ENCODE results near the gene ARNT2.

The ARNT2 gene

DNA sequence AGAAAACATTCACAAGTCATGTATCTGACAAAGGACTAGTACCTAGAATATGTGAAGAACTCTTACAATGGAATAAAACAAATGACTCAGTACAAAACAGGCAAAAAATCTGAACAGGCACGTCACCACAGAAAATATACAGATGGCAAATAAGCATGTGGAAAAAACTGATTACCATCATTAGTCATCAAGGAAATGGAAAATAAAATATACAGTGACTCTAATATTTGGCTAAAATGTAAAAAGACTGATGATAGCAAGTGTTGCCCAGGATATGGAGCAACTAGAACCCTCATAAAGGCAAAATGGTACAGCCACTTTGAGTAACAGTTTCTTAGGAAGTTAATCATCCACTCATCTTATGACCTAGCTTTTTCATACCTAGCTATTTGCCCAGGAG, 195.2 kb downstream of the ARNT2 start:
- no peak overlapping the region for H3K27ac Mint-ChIP-seq
- peaks cover 18% of the 10 kb centered on the region for H3K27me3 Mint-ChIP-seq
- peaks cover 4% of the 10 kb centered on the region for H3K4me1 Mint-ChIP-seq (ENCODE audit: low read depth)
- no peak for DNase-seq
- H3K4me3 Mint-ChIP-seq = no peak overlapping the region
- H3K9me3 Mint-ChIP-seq = peaks cover 2% of the 10 kb centered on the region
- H3K36me3 Mint-ChIP-seq (ENCODE audit: low read depth) = no peaks in the 10 kb centered on the region

DNA sequence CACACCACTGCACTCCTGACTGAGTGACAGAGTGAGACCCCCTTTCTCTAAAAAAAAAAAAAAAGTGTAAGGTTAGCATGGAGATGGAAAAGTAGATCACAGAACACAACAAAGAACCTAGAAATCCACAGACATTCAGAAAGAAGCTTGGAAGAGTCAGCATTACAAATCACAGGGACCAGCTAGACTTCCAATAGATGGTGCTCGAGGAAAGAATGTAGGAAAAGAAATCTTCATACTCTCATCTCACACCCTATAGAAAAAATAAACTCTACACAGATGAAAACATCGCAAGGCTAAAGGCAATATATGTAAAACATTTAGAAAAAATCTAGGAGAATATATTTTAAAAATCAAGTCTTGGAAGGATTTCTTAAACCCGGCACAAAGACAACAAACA, 196.4 kb downstream of the ARNT2 start:
- no peaks in the 10 kb centered on the region for H3K36me3 Mint-ChIP-seq (ENCODE audit: low read depth)
- no peak overlapping the region for H3K4me3 Mint-ChIP-seq
- H3K4me1 Mint-ChIP-seq (ENCODE audit: low read depth) = peaks cover 4% of the 10 kb centered on the region
- H3K27me3 Mint-ChIP-seq = peaks cover 21% of the 10 kb centered on the region
- no peak overlapping the region for H3K27ac Mint-ChIP-seq
- H3K9me3 Mint-ChIP-seq = peaks cover 2% of the 10 kb centered on the region
- DNase-seq = no peak

DNA sequence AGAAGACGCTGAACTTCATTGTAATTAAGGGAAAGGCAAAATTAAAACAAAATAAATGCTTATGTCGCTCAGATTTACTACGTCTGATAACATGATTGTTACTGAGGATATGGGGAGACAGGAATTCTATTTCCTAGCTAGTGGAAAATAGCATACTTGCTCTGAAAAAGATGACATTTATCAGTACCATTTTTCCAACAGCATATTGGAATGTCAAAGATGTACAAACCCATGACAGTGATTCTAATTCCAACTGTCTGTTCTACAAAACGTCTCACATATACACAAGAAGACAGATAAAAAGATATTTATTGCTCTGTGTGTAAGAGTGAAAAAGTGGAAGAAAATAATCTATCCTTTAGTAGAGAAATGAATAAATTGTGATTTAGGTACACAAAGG, 197.1 kb downstream of the ARNT2 start:
- H3K9me3 Mint-ChIP-seq = peaks cover 2% of the 10 kb centered on the region
- H3K4me1 Mint-ChIP-seq (ENCODE audit: low read depth) = peaks cover 4% of the 10 kb centered on the region
- H3K27ac Mint-ChIP-seq = no peak overlapping the region
- H3K27me3 Mint-ChIP-seq = peaks cover 21% of the 10 kb centered on the region
- H3K36me3 Mint-ChIP-seq (ENCODE audit: low read depth) = no peaks in the 10 kb centered on the region
- H3K4me3 Mint-ChIP-seq = no peak overlapping the region
- no peak for DNase-seq

DNA sequence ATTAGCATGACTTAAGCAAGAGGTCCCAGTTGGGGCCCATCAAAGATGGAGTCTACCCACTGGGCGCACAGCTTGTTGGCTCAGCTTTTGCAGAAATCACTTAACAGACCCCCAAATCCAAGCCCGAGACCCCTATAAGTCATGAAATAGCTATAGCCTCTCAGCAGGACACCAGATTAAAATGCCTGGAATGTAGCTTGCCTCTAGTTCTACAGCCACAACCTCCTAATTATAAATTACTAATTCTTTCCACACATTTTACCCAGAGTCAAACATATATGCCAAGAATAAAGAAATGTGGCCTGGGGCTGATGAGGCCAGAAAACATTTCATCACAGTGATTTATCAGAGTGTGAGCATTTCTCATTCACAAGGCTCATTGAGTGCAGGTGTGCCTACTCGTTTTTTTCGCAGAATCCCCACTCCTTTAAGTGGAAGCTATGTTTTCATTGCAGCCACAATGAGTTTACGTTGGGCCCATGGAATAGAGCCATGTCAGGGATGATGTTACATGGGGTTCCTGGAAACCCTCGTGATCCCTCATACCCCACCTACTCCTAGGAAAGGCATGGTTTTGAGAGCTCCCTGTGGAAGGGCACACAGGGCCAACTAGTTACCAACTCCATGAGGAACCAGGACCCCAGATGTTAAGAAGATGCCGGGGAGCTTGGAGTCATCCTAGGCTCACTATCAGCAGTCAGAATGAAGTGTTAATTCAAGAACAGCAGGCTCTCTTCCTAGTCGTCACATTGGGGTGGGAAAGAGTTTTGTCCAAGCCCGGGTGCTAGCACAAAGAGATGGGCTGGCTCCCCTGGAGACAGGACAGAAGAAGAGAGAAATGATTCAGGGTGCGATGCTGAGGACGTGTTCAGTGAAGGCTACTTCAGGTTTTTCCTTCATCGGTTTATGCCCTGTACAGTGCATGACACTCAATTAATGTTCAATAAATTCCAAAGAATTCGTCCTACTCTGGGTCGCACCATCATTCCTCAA, 200.7 kb downstream of the ARNT2 start:
- peaks cover 13% of the 10 kb centered on the region for H3K27me3 Mint-ChIP-seq
- DNase-seq = no peak
- H3K4me3 Mint-ChIP-seq = no peak overlapping the region
- no peaks in the 10 kb centered on the region for H3K36me3 Mint-ChIP-seq (ENCODE audit: low read depth)
- H3K4me1 Mint-ChIP-seq (ENCODE audit: low read depth) = no peaks in the 10 kb centered on the region
- no peak overlapping the region for H3K27ac Mint-ChIP-seq
- H3K9me3 Mint-ChIP-seq = peaks cover 2% of the 10 kb centered on the region

DNA sequence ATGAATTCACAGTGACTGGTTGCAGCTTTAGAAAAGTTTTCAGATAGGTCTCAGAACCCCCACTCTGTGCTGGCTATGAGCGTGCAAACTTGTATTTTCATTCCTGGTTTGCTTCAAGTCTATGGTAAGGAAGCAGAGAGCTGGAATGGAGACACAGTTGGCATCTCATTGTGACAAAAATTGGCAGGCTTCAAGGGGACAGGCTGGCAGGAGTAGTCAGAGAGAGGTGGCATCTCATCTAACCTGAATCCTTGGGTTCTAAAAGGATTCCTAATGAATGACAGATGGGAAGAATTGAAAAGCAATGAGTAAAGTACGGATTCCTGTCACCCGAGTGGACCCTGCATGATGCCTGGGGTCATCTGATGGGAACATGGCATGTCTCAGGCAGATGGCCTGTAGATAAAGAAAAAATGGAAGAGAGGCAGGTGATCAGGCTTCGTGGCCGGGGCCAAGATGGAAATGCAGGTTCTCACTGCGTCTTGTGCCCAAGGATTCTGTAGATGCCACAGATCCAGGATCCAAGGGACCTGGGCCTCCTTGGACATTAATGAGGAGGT, 201.5 kb downstream of the ARNT2 start:
- Mint-ChIP-seq H3K9me3 (peaks cover 2% of the 10 kb centered on the region), H3K4me3 (no peak overlapping the region), H3K27ac (no peak overlapping the region), H3K27me3 (peaks cover 7% of the 10 kb centered on the region), H3K36me3 (ENCODE audit: low read depth) (no peaks in the 10 kb centered on the region), H3K4me1 (ENCODE audit: low read depth) (no peaks in the 10 kb centered on the region)
- DNase-seq = no peak

DNA sequence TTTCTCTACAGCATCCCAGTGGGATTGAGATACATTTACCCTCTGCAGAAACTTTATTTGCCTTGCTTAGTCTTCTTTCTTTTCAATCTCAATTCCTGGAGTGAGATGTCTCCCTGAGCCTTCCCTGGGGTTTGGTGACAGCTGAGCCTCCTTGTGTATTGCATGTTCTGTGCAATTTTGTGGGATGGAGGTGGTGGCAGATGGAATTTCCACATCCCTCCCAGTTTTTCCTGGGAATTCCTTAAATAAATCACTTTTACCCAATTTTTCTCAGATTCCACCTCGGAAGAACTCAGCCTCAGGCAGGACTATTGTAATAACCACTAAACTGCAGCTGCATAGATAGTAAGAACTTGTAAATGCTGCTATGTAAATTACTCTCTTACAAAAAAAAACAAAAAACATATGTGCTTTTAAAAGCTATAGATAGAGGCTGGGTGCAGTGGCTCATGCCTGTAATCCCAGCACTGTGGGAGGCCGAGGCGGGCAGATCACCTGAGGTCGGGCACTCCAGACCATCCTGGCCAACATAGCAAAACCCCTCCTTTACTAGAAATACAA, 202.4 kb downstream of the ARNT2 start:
- H3K27me3 Mint-ChIP-seq = peaks cover 3% of the 10 kb centered on the region
- no peak for DNase-seq
- H3K9me3 Mint-ChIP-seq = no peaks in the 10 kb centered on the region
- no peak overlapping the region for H3K4me3 Mint-ChIP-seq
- H3K36me3 Mint-ChIP-seq (ENCODE audit: low read depth) = no peaks in the 10 kb centered on the region
- H3K4me1 Mint-ChIP-seq (ENCODE audit: low read depth) = no peaks in the 10 kb centered on the region
- H3K27ac Mint-ChIP-seq = no peak overlapping the region

DNA sequence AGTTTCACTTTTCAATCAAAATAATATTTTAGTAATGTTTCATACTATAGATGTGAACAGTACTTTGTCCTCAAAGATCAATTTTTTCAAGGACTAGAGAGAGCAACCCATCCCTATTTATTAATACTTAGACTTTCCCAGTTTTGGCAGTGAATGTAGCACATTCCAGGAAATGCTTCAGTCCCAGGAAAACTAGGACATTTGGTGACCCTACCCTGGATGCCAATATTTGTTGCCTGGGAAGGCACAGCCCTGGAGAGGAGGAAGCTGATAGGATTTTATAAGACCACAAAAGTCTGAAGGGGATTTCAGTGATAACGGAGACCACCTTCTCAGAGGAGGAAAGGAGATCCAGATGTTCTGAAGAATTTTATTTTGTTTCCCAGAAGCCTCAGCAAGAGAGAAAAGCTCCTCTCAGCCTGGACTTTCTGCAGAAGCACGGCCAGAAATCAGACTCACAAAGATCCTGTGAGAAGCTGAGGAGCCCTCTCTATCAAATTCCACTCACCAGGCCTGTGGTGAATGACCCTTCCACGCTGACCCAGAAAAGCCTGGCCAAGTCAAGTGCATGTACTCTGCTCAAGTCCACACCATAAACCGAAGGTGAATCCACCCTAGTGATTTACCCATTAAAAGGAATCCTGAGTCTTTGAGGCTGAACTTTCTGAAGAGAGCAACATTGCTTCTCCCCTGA, 203.3 kb downstream of the ARNT2 start:
- Mint-ChIP-seq H3K9me3 (no peaks in the 10 kb centered on the region), H3K36me3 (ENCODE audit: low read depth) (no peaks in the 10 kb centered on the region), H3K27ac (no peak overlapping the region), H3K4me3 (no peak overlapping the region), H3K27me3 (peaks cover 3% of the 10 kb centered on the region), H3K4me1 (ENCODE audit: low read depth) (no peaks in the 10 kb centered on the region)
- no peak for DNase-seq

DNA sequence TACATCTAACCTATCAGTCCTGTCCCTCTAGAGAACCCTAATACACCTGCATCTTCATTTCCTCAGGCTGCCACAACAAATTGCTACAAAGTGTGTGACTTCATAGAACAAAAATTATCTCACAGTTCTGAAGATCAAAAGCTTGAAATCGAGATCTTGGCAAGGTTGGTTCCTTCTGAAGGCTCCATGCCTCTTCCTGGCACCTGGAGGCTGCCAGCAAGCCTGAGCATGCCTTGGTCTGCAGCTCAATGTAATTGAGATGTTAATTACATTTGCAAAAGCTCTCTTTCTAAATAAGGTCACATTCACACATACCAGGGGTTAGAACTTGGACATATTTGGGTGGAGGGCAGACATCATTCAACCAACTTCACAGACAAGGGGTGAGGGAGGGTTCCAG, 204.5 kb downstream of the ARNT2 start:
- no peak for DNase-seq
- Mint-ChIP-seq H3K27me3 (peaks cover 3% of the 10 kb centered on the region), H3K36me3 (ENCODE audit: low read depth) (no peaks in the 10 kb centered on the region), H3K27ac (no peak overlapping the region), H3K4me1 (ENCODE audit: low read depth) (no peaks in the 10 kb centered on the region), H3K4me3 (no peak overlapping the region), H3K9me3 (no peaks in the 10 kb centered on the region)

DNA sequence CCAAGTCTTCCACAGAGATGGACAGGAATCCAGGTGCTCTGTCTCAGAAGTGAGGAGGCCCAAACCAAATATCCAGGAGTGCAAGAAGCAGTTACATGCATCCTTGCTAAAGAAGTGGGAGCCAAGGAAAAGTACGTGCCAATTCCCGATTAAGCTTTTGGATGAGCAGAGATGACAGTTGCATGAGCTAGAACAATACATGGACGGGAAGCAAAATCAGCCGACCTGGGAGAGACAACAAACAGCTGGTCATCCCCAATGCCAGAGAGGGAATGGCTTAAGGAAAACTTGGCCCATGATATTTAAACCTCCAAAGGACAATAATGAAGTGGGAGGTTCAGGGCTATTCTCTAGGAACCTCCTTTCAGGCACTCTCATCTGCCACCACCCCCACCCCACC, 204.9 kb downstream of the ARNT2 start:
- Mint-ChIP-seq H3K27ac (no peak overlapping the region), H3K27me3 (peaks cover 3% of the 10 kb centered on the region), H3K36me3 (ENCODE audit: low read depth) (no peaks in the 10 kb centered on the region), H3K4me1 (ENCODE audit: low read depth) (no peaks in the 10 kb centered on the region), H3K9me3 (no peaks in the 10 kb centered on the region), H3K4me3 (no peak overlapping the region)
- DNase-seq = no peak

DNA sequence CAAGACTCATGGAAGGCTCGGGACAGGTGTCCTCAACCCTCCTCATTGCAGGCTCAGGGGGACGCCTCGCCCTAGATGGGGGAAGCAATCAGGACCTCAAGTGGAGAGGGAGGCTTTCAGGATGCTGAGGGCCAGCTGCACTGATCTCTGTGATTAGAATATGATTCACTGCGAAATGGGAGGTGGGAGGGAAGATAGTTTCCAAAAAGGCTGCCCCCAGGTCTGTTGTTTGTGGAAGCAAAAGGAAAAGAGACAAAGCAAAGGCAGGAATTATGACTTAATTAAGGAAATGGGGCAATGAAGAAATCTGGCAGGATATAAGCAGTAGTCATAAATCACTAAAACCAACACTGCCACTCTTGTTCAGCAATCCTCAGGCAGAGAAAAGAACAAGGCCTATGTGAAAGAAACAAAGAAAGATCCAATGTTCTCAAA, 205.3 kb downstream of the ARNT2 start:
- no peak overlapping the region for H3K4me3 Mint-ChIP-seq
- peaks cover 4% of the 10 kb centered on the region for H3K27me3 Mint-ChIP-seq
- H3K27ac Mint-ChIP-seq = no peak overlapping the region
- H3K9me3 Mint-ChIP-seq = no peaks in the 10 kb centered on the region
- DNase-seq = no peak
- no peaks in the 10 kb centered on the region for H3K36me3 Mint-ChIP-seq (ENCODE audit: low read depth)
- no peaks in the 10 kb centered on the region for H3K4me1 Mint-ChIP-seq (ENCODE audit: low read depth)

DNA sequence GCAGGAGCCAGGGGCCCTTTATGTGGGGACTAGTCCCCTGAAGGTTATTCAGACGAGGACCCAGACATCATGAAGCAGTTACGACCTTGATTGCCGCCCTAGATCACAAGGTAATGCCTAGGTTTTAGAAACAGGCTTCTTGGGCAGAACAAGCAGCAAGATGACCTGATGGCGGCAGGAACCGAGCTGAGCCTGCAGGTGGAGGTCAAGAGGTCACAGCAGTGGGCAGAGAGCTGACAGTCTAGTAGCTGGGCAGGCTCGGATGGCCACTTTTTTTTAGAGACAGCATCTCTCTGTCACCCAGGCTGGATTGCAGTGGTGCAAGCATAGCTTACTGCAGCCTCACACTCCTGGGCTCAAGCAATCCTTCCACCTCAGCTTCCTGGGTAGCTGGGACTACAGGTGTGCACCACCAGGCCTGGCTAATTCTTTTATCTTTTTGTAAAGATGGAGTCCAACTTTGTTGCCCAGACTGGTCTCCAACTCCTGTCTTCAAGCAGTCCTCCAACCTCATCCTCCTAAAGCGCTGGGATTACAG, 207.4 kb downstream of the ARNT2 start:
- H3K9me3 Mint-ChIP-seq = no peaks in the 10 kb centered on the region
- no peak overlapping the region for H3K27ac Mint-ChIP-seq
- no peak overlapping the region for H3K4me3 Mint-ChIP-seq
- no peak for DNase-seq
- H3K36me3 Mint-ChIP-seq (ENCODE audit: low read depth) = no peaks in the 10 kb centered on the region
- H3K4me1 Mint-ChIP-seq (ENCODE audit: low read depth) = no peaks in the 10 kb centered on the region
- peaks cover 7% of the 10 kb centered on the region for H3K27me3 Mint-ChIP-seq

DNA sequence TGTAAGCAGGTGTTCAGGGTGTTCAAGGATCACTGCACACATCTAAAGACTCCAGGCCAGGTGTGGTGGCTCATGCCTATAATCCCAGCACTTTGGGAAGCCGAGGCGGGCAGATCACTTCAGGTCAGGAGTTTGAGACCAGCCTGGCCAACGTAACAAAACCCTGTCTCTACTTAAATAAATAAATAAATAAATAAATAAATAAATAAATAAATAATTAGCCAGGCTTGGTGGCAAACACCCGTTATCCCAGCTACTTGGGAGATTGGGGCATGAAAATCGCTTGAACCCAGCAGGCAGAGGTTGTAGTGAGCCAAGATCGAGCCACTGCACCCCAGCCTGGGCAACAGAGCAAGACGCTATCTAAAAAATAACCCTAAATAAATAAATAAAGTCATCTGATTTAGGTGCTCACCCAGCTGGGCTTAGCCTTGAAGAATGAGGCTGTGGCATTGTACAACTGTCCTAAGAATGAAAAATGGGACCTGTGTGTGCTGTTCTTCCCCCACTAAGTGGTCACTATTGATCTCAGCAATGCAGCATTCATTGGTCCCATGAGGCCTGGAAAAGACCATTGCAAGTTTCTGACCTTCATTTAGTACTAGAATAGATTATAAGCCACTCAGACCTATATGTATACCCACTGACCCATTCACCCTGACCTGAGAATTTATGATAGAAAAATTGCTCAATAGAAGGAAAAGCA, 208.1 kb downstream of the ARNT2 start:
- Mint-ChIP-seq H3K27me3 (peaks cover 11% of the 10 kb centered on the region), H3K36me3 (ENCODE audit: low read depth) (no peaks in the 10 kb centered on the region), H3K4me1 (ENCODE audit: low read depth) (no peaks in the 10 kb centered on the region), H3K9me3 (no peaks in the 10 kb centered on the region), H3K27ac (no peak overlapping the region), H3K4me3 (no peak overlapping the region)
- DNase-seq = no peak

DNA sequence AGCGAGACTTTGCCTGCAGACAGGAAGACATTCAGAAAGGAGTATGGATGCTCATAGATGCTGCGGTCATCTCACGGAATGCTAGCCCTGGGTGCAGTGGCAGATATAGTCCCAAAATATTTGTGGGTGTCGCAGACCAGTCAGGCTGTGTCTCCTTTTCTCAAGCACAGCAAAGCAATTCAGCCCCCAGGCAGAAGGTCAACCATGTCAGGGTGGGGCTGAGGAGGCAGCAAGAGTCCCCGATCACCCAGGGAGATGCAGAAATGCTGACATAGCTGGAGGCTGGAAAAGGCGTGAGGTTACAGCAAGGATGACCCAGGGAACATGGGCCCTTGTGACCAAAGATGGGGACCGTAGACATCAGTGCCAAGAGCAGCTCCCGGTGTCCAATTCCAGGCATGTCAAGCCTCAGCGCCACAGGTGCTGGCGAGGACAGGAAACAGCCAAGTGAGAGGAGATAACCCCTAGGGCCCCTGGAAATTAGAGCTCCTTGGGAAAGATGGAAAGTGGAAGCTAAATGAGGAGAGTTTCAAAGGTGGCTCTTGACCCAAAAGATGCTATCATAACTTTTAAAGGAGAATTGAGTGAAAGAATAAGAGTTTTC, 209.7 kb downstream of the ARNT2 start:
- H3K4me3 Mint-ChIP-seq = no peak overlapping the region
- H3K36me3 Mint-ChIP-seq (ENCODE audit: low read depth) = no peaks in the 10 kb centered on the region
- H3K9me3 Mint-ChIP-seq = no peaks in the 10 kb centered on the region
- H3K27ac Mint-ChIP-seq = no peak overlapping the region
- no peaks in the 10 kb centered on the region for H3K4me1 Mint-ChIP-seq (ENCODE audit: low read depth)
- peaks cover 19% of the 10 kb centered on the region for H3K27me3 Mint-ChIP-seq
- DNase-seq = no peak

Measured in activated T-cell treated with anti-CD3 and anti-CD28 coated beads, Interleukin-2, amount 50 U/mL, for 24 hours (primary cell).